ENCODE data around the gene METTL18.
A peak's percentile ranks its signal among the peaks of the same experiment; 100 is the strongest.
"Not testable (repeated sequence)": the region's sequence is repeated elsewhere in the genome, so short reads cannot be mapped to it uniquely, and the experiment has no call there.

The METTL18 gene

GRCh38 chr1:169794530-169795416, at the start of gene METTL18:
METTL18 (minus strand) TSS chr1:169794907; CDS start chr1:169793695, 1,212 bp downstream.
- peak; percentile 75 to 85 for DNase-seq (ENCODE audit: low read depth in 2 of 2)

GRCh38 chr1:169838942-169839341, 44.2 kb upstream of the METTL18 start:
- DNase-seq (ENCODE audit: low read depth in 2 of 2) = no peak

GRCh38 chr1:169836198-169836597, 41.5 kb upstream of the METTL18 start:
- DNase-seq (ENCODE audit: low read depth in 2 of 2) = no peak

- DNase-seq (ENCODE audit: low read depth in 2 of 2) = no peak
Measured at GRCh38 chr1:169835647-169836046, 40.9 kb upstream of the METTL18 start.

GRCh38 chr1:169834869-169835268, 40.2 kb upstream of the METTL18 start:
- DNase-seq (ENCODE audit: low read depth in 2 of 2) = no peak

GRCh38 chr1:169833179-169833901, 38.6 kb upstream of the METTL18 start:
- DNase-seq (ENCODE audit: low read depth in 2 of 2) = no peak

- no peak for DNase-seq (ENCODE audit: low read depth in 2 of 2)
Measured at GRCh38 chr1:169829671-169830070, 35.0 kb upstream of the METTL18 start.

- no peak for DNase-seq (ENCODE audit: low read depth in 2 of 2)
Measured at GRCh38 chr1:169824153-169824552, 29.4 kb upstream of the METTL18 start.

GRCh38 chr1:169821500-169821899, 26.8 kb upstream of the METTL18 start:
- DNase-seq (ENCODE audit: low read depth in 2 of 2) = no peak

- no peak for DNase-seq (ENCODE audit: low read depth in 2 of 2)
Measured at GRCh38 chr1:169816617-169817016, 21.9 kb upstream of the METTL18 start.

- DNase-seq (ENCODE audit: low read depth in 2 of 2) = no peak
Measured at GRCh38 chr1:169814265-169814664, 19.6 kb upstream of the METTL18 start.

GRCh38 chr1:169812131-169812530, 17.4 kb upstream of the METTL18 start:
- no peak for DNase-seq (ENCODE audit: low read depth in 2 of 2)

- not testable (repeated sequence) for DNase-seq (ENCODE audit: low read depth in 2 of 2)
Measured at GRCh38 chr1:169811418-169812035, 16.8 kb upstream of the METTL18 start.

- no peak for DNase-seq (ENCODE audit: low read depth in 2 of 2)
Measured at GRCh38 chr1:169809370-169810095, 14.8 kb upstream of the METTL18 start.

- DNase-seq (ENCODE audit: low read depth in 2 of 2) = no peak
Measured at GRCh38 chr1:169804941-169805340, 10.2 kb upstream of the METTL18 start.

GRCh38 chr1:169802888-169803287, 8.2 kb upstream of the METTL18 start:
- DNase-seq (ENCODE audit: low read depth in 2 of 2) = no peak

- DNase-seq (ENCODE audit: low read depth in 2 of 2) = no peak
Measured at GRCh38 chr1:169797281-169797680, 2.6 kb upstream of the METTL18 start.

- no peak for DNase-seq (ENCODE audit: low read depth in 2 of 2)
Measured at GRCh38 chr1:169796274-169796810, 1.6 kb upstream of the METTL18 start.

GRCh38 chr1:169795687-169796086, 980 bp upstream of the METTL18 start:
- DNase-seq (ENCODE audit: low read depth in 2 of 2) = no peak

GRCh38 chr1:169793730-169794129, 977 bp downstream of the METTL18 start:
- DNase-seq (ENCODE audit: low read depth in 2 of 2) = no peak

- no peak for DNase-seq (ENCODE audit: low read depth in 2 of 2)
Measured at GRCh38 chr1:169788402-169788801, 6.3 kb downstream of the METTL18 start.
